Measurements from ENCODE around the gene KAT8.

Gene KAT8

DNA sequence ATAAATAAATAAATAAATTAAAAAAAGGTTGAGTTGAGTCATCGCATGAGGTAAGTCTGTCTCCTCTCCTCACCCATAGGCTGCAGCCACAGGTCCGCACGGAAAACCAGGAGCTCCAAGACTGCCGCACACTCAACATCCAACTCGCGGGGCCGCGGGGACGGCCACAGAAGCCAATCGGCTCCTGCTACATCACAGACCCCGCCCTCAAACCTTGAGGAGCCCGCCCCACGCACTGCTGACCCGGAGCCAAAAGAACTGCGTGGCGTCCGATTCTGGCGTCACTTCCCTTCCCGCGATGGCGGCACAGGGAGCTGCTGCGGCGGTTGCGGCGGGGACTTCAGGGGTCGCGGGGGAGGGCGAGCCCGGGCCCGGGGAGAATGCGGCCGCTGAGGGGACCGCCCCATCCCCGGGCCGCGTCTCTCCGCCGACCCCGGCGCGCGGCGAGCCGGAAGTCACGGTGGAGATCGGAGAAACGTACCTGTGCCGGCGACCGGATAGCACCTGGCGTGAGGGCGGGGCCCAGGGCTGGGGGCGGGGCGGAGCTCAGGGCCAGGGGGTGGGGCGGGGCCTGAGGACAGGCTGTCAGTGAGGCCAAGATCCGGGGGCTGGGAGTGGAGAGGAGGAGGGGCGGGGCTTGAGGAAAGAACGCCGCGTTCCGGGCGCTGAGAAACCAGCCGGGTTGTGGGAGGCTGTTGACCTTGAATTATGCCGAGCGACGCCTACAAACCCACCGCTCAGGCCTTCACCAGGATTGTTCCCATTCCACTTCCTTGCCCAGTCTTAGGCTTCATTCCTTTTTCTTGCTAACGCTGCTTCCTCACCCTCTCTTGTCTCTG, at the start of gene KAT8:
TSS of gene KAT8 (plus strand) at position 281 of the 839 bp plus-strand sequence. CDS start at position 299, 18 bp downstream.
- ATAC-seq: peak; percentile 94

DNA sequence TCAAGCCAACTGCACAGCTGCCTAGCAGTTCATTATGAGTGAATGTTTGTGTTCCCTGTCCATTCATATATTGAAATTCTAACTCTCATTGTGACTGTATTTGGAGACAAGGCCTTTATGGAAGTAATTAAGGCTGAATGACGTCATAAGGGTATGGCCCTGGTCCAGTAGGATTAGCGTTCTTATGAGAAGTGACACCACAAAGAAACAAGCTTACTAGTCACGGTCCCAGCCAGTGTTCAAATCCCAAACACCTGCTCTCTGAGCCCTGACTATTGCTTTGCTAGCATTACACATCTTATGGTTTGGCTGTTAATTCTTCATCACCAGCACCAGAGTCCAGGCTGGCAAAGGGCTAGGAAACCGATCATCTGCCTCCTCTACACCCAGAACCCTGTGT, 45.6 kb upstream of the KAT8 start:
- ATAC-seq: no peak

DNA sequence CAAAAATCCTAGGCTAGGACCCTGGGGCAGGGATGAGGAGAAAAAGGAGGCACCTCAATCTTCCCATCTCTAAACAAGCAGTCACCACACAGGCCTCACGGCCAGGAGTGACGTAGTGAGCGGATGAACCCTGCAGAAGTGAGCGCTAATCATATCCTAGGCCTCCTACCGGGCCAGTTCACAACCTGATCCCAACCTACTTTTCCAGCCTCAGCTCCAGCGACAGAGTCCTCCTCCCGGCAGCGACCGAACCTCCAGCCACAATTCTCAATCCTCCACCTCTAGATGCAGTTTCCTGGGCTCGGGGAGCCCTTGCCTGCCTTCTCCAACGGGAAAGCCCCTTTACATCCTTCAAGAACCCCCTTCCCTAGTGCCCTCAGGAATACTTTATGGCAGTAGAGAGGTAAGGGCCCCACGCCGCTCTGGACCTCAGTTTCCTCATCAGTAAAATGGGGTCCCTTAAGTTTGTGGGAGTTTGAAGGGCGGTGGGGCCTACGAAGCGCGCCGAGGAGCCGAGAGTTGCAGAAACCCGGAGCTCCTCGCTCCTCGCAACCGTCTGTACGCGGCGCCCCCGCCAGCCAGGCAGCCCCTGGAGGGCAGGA, 44.8 kb upstream of the KAT8 start:
- no peak for ATAC-seq

DNA sequence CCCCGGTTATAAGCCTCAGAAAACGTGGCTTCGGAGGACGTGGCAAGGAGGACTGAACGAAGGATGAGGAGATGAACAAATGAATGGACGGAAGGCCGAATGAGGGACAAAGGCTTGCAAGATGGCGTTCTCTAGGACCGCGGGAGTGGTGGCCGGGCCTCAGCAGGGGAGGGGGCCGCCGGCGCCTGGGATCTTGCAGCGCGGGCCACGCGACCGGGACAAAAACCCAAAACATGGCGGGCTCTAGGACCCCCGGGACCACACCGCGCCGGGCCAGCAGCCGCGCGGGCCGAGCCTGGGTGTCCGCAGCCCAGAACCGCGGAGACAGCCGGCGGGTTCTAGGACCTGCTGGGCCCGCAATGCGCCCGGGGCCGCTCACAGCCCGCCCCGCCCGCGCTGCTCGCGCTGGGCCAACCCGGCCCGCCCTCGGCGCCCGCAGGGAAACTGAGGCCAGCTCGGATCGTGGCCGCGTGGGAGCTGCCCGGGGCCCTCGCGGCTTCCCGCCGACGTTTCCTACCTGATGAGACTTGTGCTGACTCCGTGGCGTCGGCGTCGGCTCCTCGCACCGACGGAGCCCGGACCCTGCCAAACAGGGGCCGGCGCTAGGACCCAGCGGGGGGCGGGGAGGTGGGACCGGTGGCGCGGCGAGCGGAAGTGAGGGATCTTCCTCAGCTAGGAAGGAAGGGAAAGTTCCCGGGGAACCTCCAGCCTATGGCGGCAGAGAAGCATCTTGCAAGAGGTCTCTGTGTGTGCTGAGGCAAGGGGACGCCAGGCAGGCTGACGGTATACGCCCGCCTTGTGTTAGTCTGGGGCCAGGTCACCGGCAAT, 44.1 kb upstream of the KAT8 start:
- peak; percentile 59 to 69 for ATAC-seq

DNA sequence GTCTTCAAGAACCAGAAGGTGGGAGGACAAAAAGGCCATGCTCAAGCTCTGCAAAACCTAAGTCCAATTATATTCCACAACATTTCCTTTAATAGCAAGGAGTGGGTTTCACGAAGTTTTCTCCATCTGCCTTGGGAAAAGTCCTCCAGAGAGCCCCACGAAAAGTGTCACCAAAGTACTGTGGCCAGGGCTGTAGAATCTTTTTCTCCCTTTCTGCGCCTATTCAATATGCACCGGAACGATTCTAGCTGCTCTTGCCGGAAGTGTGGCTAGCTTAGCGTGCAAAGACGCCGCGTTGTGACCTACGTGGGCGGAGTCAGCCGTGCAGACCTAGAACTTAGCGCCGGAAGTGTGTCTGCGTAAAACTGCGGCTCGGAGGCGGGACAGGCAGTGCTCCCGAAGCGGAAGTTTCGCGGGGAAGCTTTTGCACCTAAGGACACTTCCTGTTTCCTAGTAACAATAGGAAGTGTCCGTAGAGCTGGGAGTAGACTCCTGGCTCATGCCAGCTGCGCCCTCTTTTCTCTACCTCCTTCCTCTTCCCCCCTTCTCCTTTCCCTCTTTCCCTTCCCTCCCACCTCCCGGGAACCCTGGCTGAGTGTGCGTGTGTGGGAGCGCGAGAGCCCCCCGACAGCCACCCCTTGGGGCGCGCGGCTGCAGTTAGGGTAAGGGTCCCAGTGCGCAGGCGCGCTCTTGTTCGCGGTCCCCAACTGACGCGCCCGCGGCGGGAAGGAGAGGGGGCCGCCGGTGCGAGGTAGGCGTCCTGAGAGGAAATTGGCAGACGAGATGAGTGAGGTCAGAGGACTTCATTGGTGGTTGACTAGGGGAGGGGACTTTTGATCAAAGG, 43.3 kb upstream of the KAT8 start, which contains the start of the genes ZNF646 and ZNF668:
TSS of gene ZNF646 (plus strand) at position 453 of the 844 bp plus-strand sequence. CDS start 1,903 bp downstream, outside the sequence.
TSS of gene ZNF668 (minus strand) at position 271 of the 844 bp plus-strand sequence. CDS start 9,781 bp downstream, outside the sequence.
- ATAC-seq: peak; percentile 80 to 81

DNA sequence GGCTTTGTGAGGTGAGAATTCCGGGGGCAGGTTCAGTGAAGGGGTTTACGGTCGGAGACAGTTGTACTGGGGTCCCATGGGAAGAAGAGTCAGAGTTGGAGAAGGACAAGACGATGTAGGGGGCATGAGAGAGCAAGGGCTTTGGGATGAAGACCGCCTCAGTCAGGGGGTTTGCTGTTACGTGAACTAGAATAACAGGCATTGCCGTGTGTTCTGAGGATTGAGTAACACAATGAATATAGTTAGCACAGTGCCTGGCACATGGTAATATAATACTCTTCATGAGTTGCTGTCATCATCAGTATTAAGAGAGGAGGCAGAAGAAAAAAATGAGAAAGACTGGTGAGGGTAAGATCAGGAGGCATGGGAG, 42.7 kb upstream of the KAT8 start:
- no peak for ATAC-seq

DNA sequence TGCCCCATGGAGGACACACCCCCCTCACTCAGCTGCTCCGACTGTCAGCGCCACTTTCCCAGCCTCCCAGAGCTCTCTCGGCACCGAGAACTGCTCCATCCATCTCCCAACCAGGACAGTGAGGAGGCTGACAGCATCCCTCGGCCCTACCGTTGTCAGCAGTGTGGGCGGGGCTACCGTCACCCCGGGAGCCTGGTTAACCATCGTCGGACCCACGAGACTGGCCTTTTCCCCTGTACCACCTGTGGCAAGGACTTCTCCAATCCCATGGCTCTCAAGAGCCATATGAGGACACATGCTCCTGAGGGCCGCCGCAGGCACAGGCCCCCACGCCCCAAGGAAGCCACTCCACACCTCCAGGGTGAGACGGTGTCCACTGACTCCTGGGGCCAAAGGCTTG, 41.1 kb upstream of the KAT8 start:
- no peak for ATAC-seq

DNA sequence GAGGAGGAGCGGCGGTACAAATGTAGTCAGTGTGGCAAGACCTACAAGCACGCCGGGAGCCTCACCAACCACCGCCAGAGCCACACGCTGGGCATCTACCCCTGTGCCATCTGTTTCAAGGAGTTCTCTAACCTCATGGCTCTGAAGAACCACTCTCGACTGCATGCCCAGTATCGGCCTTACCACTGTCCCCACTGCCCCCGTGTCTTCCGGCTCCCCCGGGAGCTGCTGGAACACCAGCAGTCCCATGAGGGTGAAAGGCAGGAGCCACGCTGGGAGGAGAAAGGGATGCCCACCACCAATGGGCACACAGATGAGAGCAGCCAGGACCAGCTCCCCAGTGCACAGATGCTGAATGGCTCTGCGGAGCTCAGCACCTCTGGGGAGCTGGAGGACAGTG, 40.4 kb upstream of the KAT8 start:
- ATAC-seq: no peak

DNA sequence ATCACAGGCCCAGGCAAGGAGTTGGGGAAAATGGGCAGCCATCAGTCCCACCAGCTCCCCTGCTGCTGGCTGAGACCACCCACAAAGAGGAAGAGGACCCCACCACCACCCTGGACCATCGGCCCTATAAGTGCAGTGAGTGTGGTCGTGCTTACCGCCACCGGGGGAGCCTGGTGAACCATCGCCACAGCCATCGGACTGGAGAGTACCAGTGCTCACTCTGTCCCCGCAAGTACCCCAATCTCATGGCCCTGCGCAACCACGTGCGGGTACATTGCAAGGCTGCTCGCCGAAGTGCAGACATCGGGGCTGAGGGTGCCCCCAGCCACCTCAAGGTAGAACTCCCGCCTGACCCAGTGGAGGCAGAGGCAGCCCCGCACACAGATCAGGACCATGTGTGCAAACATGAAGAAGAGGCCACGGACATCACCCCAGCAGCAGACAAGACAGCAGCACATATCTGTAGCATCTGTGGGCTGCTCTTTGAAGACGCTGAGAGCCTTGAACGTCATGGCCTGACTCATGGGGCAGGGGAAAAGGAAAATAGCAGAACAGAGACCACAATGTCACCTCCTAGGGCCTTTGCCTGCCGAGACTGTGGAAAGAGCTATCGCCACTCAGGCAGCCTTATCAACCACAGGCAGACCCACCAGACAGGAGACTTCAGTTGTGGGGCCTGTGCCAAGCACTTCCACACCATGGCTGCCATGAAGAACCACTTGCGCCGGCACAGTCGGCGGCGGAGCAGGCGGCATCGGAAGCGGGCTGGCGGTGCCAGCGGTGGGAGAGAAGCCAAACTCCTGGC, 39.7 kb upstream of the KAT8 start:
- no peak for ATAC-seq

DNA sequence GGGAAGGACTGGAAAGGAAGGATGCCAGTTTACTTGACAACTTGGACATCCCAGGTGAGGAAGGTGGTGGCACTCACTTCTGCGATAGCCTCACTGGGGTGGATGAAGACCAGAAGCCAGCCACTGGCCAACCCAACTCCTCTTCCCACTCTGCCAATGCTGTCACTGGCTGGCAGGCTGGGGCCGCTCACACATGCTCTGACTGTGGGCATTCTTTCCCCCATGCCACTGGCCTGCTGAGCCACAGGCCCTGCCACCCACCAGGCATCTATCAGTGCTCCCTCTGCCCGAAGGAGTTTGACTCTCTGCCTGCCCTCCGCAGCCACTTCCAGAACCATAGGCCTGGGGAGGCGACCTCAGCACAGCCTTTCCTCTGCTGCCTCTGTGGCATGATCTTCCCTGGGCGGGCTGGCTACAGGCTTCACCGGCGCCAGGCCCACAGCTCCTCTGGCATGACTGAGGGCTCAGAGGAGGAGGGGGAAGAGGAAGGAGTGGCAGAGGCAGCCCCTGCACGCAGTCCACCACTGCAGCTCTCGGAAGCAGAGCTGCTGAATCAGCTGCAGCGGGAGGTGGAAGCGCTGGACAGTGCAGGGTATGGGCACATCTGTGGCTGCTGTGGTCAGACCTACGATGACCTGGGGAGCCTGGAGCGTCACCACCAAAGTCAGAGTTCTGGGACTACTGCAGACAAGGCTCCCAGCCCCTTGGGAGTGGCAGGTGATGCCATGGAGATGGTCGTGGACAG, 38.7 kb upstream of the KAT8 start:
- no peak for ATAC-seq

DNA sequence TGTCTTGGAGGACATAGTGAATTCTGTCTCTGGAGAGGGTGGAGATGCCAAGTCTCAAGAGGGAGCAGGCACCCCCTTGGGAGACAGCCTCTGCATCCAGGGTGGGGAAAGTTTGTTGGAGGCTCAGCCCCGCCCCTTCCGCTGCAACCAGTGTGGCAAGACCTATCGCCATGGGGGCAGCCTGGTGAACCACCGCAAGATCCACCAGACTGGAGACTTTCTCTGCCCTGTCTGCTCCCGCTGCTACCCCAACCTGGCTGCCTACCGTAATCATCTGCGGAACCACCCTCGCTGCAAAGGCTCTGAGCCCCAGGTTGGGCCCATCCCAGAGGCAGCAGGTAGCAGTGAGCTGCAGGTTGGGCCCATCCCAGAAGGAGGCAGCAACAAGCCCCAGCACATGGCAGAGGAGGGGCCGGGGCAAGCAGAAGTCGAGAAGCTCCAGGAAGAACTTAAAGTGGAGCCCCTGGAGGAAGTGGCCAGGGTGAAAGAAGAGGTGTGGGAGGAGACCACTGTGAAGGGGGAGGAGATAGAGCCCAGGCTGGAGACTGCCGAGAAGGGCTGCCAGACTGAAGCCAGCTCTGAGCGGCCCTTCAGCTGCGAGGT, 38.0 kb upstream of the KAT8 start:
- no peak for ATAC-seq

DNA sequence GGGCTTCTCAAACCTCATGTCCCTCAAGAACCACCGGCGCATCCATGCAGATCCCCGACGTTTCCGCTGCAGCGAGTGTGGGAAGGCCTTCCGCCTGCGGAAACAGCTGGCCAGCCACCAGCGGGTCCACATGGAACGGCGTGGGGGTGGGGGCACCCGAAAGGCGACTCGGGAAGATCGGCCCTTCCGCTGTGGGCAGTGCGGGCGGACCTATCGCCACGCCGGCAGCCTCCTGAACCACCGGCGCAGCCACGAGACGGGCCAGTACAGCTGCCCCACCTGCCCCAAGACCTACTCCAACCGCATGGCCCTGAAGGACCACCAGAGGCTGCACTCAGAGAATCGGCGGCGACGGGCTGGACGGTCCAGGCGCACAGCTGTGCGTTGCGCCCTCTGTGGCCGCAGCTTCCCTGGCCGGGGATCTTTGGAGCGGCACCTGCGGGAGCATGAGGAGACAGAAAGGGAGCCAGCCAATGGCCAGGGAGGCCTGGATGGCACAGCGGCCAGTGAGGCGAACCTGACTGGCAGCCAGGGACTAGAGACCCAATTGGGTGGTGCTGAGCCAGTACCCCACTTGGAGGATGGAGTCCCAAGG, 37.3 kb upstream of the KAT8 start:
- no peak for ATAC-seq

DNA sequence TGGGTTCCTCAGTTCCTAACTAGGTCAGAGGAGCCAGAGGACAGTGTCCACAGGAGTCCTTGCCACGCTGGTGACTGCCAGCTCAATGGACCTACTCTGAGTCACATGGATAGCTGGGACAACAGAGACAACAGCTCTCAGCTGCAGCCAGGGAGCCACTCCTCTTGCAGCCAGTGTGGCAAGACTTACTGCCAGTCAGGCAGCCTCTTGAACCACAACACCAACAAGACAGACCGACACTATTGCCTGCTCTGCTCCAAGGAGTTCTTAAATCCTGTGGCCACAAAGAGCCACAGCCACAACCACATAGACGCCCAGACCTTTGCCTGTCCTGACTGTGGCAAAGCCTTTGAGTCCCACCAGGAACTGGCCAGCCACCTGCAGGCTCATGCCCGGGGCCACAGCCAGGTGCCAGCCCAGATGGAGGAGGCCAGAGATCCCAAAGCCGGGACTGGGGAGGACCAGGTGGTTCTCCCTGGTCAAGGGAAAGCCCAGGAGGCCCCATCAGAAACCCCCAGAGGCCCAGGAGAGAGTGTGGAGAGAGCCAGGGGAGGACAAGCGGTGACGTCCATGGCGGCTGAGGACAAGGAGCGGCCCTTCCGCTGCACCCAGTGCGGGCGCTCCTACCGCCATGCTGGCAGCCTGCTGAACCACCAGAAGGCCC, 36.6 kb upstream of the KAT8 start:
- ATAC-seq: no peak

DNA sequence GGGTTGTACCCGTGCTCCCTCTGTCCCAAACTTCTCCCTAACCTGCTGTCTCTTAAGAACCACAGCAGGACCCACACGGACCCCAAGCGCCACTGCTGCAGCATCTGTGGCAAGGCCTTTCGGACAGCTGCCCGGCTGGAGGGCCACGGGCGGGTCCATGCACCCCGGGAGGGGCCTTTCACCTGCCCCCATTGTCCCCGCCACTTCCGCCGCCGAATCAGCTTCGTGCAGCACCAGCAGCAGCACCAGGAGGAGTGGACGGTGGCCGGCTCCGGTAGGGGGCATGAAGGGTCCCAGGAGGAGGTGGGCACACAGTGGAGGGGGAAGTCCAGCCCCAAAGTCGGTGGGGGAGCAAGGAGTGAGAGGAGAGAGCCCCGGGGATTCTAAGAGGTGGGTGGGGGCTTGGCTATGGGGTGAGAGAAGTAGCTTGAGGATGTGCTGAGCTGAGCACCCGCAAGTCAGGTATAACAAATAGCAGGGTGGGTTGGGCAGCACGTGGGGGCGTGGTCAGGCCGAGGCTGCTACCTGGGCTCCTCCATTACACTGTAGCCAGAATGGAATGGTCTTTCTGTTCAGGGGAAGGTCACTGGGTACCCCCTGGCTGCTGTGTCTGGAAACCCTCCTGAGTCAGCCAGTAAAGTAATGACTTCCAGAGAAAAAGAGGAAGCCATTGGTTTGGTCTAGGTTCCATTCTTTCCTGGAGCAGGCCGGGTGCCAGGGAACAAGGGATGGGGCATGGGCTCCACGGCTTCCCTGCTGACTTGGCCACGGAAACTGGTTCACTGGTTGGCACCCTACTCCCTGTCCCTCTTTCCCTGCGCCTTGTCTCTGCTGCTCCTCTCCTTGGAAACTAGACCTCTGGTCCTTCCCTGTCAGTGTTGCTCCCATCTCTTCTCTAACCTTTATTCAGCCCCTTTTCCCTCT, 35.8 kb upstream of the KAT8 start:
- no peak for ATAC-seq

DNA sequence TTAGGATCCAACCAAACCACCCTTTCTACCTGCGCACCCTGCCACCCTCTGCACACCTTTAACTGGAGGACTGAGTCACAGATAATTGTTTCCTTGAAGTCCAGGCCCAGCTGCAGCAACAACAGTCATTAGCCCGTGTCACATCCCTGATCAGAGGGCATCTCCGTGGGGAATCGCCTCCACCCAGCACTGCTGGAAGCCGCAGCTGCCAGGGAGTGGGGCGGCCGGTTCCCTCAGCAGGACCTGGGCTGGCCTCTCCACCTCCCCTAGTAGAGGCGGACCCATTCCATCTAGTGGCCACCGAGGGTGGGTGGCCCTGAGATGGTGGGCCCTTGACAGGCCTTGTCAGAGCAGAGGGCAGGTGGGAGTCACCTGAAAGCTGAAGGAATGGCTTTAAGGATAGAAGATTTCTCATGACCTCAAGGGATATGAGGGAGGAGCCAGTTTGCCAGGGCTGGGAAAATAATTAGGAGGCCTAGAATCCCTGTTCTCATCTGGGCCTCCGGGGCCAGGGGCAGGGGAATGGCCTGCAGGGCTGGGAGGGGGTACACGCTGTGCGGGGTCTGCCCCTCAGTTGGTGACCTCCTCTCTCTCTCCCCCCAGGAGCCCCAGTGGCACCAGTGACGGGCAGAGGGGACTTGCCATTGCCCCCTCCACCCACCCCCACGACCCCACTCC, 35.0 kb upstream of the KAT8 start:
- no peak for ATAC-seq

DNA sequence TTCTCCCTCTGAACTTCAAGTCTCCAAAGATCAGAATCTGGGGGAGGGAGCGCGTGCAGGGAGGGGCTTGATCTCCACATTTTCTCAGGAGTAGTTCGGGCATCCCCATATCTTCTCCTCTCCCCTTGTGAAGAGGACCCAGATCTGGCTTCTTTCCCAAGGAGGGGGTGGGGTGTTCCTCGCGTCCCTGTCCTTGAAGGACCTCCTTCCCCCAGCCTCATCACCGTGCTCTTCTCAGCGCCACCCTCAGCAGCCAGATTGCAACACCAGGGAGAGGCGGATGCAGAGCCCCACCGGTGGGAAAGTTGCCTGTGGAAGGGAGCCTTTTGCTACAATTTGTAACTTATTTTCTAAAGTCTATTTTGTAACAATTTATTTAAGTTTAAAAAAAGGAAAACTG, 34.4 kb upstream of the KAT8 start:
- ATAC-seq: no peak

DNA sequence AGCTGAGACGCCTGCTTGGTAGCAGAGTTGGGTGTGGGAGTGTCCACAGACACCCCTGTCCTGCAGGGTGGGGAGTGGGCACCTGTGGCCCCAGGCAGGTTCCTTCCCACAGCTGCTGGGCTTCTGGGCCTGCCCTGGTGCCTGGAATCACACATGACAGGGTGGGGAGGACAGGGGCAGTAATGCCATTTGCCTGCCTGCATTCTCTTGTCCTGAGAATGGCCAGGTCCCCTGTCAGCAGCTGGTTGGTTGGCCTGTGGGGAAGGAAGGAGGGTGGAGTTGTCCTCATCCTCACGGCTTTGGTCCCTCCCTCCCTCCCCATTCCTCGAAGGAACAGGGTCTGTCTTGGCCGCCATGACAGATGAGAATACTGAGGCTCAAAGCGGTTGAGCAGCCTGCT, 33.9 kb upstream of the KAT8 start:
- ATAC-seq: no peak

DNA sequence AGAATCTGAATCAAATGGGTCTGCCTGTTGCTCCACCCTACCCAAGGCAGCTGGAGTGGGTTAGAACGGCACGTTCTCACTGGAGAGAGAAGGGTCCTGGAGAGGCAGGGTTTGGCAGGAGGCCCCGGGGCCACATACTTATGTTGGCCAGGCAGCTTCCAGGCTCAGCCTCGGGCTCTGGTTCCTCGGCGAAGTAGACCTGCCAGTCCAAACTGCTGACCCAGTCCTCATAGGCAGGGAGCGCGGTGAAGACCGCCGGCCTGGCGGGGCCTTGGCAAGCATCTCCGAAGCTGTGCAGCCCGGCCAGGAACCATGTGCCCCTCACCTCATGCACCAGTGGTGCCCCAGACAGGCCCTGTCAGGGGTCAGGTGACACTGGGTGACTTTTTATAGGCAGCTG, 33.5 kb upstream of the KAT8 start:
- ATAC-seq: no peak

Data from activated CD4-positive, CD25-positive, alpha-beta regulatory T cell treated with anti-CD3 and anti-CD28 coated beads, Interleukin-2, amount 50 U/mL, for 24 hours (primary cell).